ENCODE data around the gene PRKCQ.

GRCh38 chr10:6423004-6423403, 157.1 kb downstream of the PRKCQ start:
- TF ChIP-seq, protein P1, sequence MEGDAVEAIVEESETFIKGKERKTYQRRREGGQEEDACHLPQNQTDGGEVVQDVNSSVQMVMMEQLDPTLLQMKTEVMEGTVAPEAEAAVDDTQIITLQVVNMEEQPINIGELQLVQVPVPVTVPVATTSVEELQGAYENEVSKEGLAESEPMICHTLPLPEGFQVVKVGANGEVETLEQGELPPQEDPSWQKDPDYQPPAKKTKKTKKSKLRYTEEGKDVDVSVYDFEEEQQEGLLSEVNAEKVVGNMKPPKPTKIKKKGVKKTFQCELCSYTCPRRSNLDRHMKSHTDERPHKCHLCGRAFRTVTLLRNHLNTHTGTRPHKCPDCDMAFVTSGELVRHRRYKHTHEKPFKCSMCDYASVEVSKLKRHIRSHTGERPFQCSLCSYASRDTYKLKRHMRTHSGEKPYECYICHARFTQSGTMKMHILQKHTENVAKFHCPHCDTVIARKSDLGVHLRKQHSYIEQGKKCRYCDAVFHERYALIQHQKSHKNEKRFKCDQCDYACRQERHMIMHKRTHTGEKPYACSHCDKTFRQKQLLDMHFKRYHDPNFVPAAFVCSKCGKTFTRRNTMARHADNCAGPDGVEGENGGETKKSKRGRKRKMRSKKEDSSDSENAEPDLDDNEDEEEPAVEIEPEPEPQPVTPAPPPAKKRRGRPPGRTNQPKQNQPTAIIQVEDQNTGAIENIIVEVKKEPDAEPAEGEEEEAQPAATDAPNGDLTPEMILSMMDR (IDR thresholded peaks at IDR 0.05; ENCODE audit: low read length): no peak
- TF ChIP-seq EZH2 (optimal IDR thresholded peaks at IDR 0.05; ENCODE audit: low read depth, low read length) (no peak), EZH2phosphoT487 (IDR thresholded peaks at IDR 0.05; ENCODE audit: low read length) (no peak)

All from MM.1S (cell line).